GM12878 (cell line): Measurements from ENCODE around the gene POFUT1.

Source experiments
- BRCA1 ChIP-seq: IDR thresholded peaks from 2 replicates; pipeline ENCODE4 v1.6.1; 2011; ENCODE audit warnings: low read depth, low read length, improper control_type of control experiment
- CEBPB ChIP-seq, 2 experiments: fragments of 150-350 bp in 1 of 2; IDR thresholded peaks; 2 replicates each; pipeline ENCODE4 v1.6.1; 2012 to 2014; ENCODE audit warnings: low read depth in 2 of 2, low read length in 2 of 2, borderline replicate concordance in 1 of 2, inconsistent platforms in 1 of 2
- CTCF ChIP-seq, 3 experiments: IDR thresholded peaks in 2 of 3; conservative IDR thresholded peaks in 1 of 3; 2 replicates each; pipeline ENCODE4 v1.5.1; 2011; ENCODE audit warnings: low read depth in 3 of 3, low read length in 3 of 3, mild to moderate bottlenecking in 3 of 3, control low read depth in 2 of 3, moderate library complexity in 2 of 3, inconsistent platforms in 1 of 3, mixed read lengths in 1 of 3; ENCODE audit not compliant: control insufficient read depth in 2 of 3, insufficient read depth in 1 of 3; ENCODE audit errors: extremely low read depth in 1 of 3
- EED ChIP-seq: sonication (generic); IDR thresholded peaks from 2 replicates; pipeline ENCODE4 v1.6.1; 2016; ENCODE audit warnings: antibody characterized with exemption, low read depth
- EGR1 ChIP-seq, 2 experiments: IDR thresholded peaks; 1 replicate in 1 of 2; 2 replicates in 1 of 2; pipeline ENCODE4 v1.6.1; 2011 to 2012; ENCODE audit warnings: low read depth in 2 of 2, low read length in 2 of 2, borderline replicate concordance in 1 of 2, mild to moderate bottlenecking in 1 of 2, moderate library complexity in 1 of 2
- FOXK2 ChIP-seq: fragments of 450-650 bp; IDR thresholded peaks from 2 replicates; pipeline ENCODE4 v1.6.1; 2017; ENCODE audit warnings: mild to moderate bottlenecking, moderate library complexity

- TF ChIP-seq CTCF (IDR thresholded peaks at IDR 0.05 in 2 of 3, conservative IDR thresholded peaks at IDR 0.05 in 1 of 3; ENCODE audit: control insufficient read depth in 2 of 3, extremely low read depth in 1 of 3, insufficient read depth in 1 of 3, low read depth in 3 of 3, low read length in 3 of 3), result no peak
- TF ChIP-seq EGR1 (IDR thresholded peaks at IDR 0.05; ENCODE audit: borderline replicate concordance in 1 of 2, low read depth in 2 of 2, low read length in 2 of 2), result no peak
- TF ChIP-seq FOXK2, result no peak
- no peak for TF ChIP-seq CEBPB (IDR thresholded peaks at IDR 0.05; ENCODE audit: borderline replicate concordance in 1 of 2, low read depth in 2 of 2, low read length in 2 of 2)
- TF ChIP-seq BRCA1, result no peak
- TF ChIP-seq EED, result no peak
Observed at GRCh38 chr20:32168184-32168910, 39.3 kb upstream of the POFUT1 start.
